ENCODE data around the gene IDUA.

Gene IDUA

DNA sequence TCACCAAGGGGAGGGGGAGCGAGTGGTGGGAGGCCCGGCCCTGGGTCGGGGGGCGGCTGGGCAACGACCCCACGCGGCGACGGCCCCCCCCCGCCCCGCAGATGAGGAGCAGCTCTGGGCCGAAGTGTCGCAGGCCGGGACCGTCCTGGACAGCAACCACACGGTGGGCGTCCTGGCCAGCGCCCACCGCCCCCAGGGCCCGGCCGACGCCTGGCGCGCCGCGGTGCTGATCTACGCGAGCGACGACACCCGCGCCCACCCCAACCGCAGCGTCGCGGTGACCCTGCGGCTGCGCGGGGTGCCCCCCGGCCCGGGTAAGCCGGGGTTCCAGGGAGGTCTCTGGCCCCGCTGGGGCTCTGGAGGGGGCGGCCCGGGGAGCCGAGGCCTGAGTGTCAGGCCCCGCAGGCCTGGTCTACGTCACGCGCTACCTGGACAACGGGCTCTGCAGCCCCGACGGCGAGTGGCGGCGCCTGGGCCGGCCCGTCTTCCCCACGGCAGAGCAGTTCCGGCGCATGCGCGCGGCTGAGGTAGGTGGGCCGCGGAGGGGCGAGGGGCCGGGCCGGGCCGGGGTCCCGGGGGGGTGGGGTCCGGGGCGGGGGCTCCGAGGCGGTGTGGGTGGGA, 15.9 kb downstream of the IDUA start:
- no peak for TF ChIP-seq GABPA (IDR thresholded peaks at IDR 0.05; ENCODE audit: low read depth)
- TF ChIP-seq, protein P1, sequence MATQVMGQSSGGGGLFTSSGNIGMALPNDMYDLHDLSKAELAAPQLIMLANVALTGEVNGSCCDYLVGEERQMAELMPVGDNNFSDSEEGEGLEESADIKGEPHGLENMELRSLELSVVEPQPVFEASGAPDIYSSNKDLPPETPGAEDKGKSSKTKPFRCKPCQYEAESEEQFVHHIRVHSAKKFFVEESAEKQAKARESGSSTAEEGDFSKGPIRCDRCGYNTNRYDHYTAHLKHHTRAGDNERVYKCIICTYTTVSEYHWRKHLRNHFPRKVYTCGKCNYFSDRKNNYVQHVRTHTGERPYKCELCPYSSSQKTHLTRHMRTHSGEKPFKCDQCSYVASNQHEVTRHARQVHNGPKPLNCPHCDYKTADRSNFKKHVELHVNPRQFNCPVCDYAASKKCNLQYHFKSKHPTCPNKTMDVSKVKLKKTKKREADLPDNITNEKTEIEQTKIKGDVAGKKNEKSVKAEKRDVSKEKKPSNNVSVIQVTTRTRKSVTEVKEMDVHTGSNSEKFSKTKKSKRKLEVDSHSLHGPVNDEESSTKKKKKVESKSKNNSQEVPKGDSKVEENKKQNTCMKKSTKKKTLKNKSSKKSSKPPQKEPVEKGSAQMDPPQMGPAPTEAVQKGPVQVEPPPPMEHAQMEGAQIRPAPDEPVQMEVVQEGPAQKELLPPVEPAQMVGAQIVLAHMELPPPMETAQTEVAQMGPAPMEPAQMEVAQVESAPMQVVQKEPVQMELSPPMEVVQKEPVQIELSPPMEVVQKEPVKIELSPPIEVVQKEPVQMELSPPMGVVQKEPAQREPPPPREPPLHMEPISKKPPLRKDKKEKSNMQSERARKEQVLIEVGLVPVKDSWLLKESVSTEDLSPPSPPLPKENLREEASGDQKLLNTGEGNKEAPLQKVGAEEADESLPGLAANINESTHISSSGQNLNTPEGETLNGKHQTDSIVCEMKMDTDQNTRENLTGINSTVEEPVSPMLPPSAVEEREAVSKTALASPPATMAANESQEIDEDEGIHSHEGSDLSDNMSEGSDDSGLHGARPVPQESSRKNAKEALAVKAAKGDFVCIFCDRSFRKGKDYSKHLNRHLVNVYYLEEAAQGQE (IDR thresholded peaks at IDR 0.05; ENCODE audit: insufficient replicate concordance, low read depth): no peak
- TF ChIP-seq CTCF (IDR thresholded peaks at IDR 0.05; ENCODE audit: insufficient read depth, low read length): no peak
- TF ChIP-seq SPI1 (IDR thresholded peaks at IDR 0.05; ENCODE audit: borderline replicate concordance, low read depth): no peak
- TF ChIP-seq POLR2AphosphoS5 (IDR thresholded peaks at IDR 0.05; ENCODE audit: low read depth): no peak
- peaks cover 49% of the 10 kb centered on the region for H3K27me3 ChIP-seq (ENCODE audit: insufficient read depth, poor library complexity, severe bottlenecking)
- DNase-seq (ENCODE audit: low read depth in 1 of 2, low spot score in 1 of 2): no peak
- H3K4me3 ChIP-seq (replicated peaks; ENCODE audit: insufficient read depth, low read length): no peak overlapping the region
- no peak overlapping the region for H3K27ac ChIP-seq (replicated peaks)

GRCh38 chr4:1003271-1004070, 16.6 kb downstream of the IDUA start:
- Histone ChIP-seq H3K4me3 (replicated peaks; ENCODE audit: insufficient read depth, low read length) (no peak overlapping the region), H3K27me3 (ENCODE audit: insufficient read depth, poor library complexity, severe bottlenecking) (peaks cover 47% of the 10 kb centered on the region), H3K27ac (replicated peaks) (no peak overlapping the region)
- no peak for DNase-seq (ENCODE audit: low read depth in 1 of 2, low spot score in 1 of 2)
- TF ChIP-seq, protein P1 (IDR thresholded peaks at IDR 0.05; ENCODE audit: insufficient replicate concordance, low read depth): no peak
- TF ChIP-seq CTCF (IDR thresholded peaks at IDR 0.05; ENCODE audit: insufficient read depth, low read length): no peak
- no peak for TF ChIP-seq GABPA (IDR thresholded peaks at IDR 0.05; ENCODE audit: low read depth)
- no peak for TF ChIP-seq POLR2AphosphoS5 (IDR thresholded peaks at IDR 0.05; ENCODE audit: low read depth)
- no peak for TF ChIP-seq SPI1 (IDR thresholded peaks at IDR 0.05; ENCODE audit: borderline replicate concordance, low read depth)

DNA sequence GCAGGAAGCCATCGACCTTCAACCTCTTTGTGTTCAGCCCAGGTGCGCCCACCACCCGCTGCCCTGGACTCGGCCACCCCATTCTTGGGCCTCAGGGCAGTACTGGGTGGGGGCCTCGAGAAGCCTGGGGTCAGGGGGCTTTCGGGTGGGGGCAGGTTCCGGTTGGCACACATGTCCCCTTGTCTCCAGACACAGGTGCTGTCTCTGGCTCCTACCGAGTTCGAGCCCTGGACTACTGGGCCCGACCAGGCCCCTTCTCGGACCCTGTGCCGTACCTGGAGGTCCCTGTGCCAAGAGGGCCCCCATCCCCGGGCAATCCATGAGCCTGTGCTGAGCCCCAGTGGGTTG, 17.2 kb downstream of the IDUA start:
- Histone ChIP-seq H3K27me3 (ENCODE audit: insufficient read depth, poor library complexity, severe bottlenecking) (peaks cover 48% of the 10 kb centered on the region), H3K27ac (replicated peaks) (no peak overlapping the region)
- DNase-seq (ENCODE audit: low read depth in 1 of 2, low spot score in 1 of 2): no peak

More for the DNA sequence above, 17.2 kb downstream of the IDUA start:
- TF ChIP-seq GABPA (IDR thresholded peaks at IDR 0.05; ENCODE audit: low read depth) (no peak), POLR2AphosphoS5 (IDR thresholded peaks at IDR 0.05; ENCODE audit: low read depth) (no peak), CTCF (IDR thresholded peaks at IDR 0.05; ENCODE audit: insufficient read depth, low read length) (no peak), SPI1 (IDR thresholded peaks at IDR 0.05; ENCODE audit: borderline replicate concordance, low read depth) (no peak)
- TF ChIP-seq, protein P1 (IDR thresholded peaks at IDR 0.05; ENCODE audit: insufficient replicate concordance, low read depth): no peak
- no peak overlapping the region for H3K4me3 ChIP-seq (replicated peaks; ENCODE audit: insufficient read depth, low read length)

All from HL-60 (cell line).